ENCODE data around the gene RTN4R. TPM values are rescaled to one million over a fixed set of nuclear protein-coding genes. Genes with fewer than 3 reads are reported as not detected.

RTN4R gene
- total and polyA plus RNA-seq, 9 of the 15 experiments (the other 6 are each of a cell fraction or from before 2014, with no cell fraction given) = 0.04 to 2.8 (median 1.4) TPM; not detected in 3

DNA sequence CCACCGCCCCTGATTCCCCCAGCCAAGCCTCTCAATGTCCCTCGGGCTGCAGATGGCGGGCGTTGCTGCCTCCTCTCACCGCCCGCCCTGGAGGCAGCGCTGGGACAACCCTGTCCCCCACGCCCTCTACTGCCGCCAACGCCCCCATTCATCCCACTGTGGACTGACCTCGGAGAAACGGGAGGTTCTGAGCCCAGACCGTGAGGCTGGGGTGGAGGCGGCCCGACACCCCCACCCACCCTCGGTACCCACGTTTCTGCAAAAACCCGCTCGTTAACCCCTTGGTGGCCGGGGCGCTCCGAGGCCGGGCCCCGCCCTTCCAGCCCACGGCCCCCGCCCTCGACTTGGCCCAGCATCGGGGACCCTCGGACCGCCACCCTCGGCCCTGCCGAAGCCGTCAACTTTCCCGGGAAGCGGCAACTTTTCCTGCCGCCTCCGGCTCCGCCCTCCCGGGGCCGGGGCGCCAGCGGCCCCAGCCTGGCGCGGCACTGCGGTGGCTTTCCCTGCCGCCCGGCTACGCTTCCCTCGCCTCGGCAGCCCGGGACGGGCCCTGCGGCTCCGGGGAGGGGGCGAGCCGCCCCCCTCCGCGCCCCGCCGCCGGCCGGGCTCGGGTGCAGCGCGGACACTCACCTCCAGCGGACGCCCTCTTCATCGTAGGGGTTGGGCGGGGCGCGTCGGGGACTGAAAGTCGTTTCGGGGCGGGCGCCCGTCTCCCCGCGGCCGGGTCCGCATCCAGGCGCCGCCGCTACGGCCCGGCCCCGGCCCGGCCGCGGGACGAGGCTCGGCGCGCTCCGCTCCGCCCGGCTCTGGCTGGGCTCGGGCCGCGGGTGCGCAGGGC lies 458 bp downstream of the RTN4R start (continued):
- TF ChIP-seq RREB1 (CRISPR knock-in tag; IDR thresholded peaks at IDR 0.05) = peak; percentile 90; the same call in 1 of the 2 replicates
- peak; percentile 94 for TF ChIP-seq CHD1 (IDR thresholded peaks at IDR 0.05; ENCODE audit: low read length)
- TF ChIP-seq KLF6 (CRISPR knock-in tag; IDR thresholded peaks at IDR 0.05; ENCODE audit: borderline replicate concordance) = no peak
- no peak; the same call in 1 of the 2 replicates for TF ChIP-seq NR1H2 (CRISPR knock-in tag; IDR thresholded peaks at IDR 0.05)
- TF ChIP-seq, protein P1, sequence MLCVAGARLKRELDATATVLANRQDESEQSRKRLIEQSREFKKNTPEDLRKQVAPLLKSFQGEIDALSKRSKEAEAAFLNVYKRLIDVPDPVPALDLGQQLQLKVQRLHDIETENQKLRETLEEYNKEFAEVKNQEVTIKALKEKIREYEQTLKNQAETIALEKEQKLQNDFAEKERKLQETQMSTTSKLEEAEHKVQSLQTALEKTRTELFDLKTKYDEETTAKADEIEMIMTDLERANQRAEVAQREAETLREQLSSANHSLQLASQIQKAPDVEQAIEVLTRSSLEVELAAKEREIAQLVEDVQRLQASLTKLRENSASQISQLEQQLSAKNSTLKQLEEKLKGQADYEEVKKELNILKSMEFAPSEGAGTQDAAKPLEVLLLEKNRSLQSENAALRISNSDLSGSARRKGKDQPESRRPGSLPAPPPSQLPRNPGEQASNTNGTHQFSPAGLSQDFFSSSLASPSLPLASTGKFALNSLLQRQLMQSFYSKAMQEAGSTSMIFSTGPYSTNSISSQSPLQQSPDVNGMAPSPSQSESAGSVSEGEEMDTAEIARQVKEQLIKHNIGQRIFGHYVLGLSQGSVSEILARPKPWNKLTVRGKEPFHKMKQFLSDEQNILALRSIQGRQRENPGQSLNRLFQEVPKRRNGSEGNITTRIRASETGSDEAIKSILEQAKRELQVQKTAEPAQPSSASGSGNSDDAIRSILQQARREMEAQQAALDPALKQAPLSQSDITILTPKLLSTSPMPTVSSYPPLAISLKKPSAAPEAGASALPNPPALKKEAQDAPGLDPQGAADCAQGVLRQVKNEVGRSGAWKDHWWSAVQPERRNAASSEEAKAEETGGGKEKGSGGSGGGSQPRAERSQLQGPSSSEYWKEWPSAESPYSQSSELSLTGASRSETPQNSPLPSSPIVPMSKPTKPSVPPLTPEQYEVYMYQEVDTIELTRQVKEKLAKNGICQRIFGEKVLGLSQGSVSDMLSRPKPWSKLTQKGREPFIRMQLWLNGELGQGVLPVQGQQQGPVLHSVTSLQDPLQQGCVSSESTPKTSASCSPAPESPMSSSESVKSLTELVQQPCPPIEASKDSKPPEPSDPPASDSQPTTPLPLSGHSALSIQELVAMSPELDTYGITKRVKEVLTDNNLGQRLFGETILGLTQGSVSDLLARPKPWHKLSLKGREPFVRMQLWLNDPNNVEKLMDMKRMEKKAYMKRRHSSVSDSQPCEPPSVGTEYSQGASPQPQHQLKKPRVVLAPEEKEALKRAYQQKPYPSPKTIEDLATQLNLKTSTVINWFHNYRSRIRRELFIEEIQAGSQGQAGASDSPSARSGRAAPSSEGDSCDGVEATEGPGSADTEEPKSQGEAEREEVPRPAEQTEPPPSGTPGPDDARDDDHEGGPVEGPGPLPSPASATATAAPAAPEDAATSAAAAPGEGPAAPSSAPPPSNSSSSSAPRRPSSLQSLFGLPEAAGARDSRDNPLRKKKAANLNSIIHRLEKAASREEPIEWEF (CRISPR knock-in tag; IDR thresholded peaks at IDR 0.05) = no peak
- TF ChIP-seq TAF15 (IDR thresholded peaks at IDR 0.05; ENCODE audit: low read depth, low read length) = no peak
- TF ChIP-seq YBX1 (IDR thresholded peaks at IDR 0.05) = no peak
- peak; percentile 52 for TF ChIP-seq PHF20 (IDR thresholded peaks at IDR 0.05; ENCODE audit: partially characterized antibody)
- TF ChIP-seq, protein P2, sequence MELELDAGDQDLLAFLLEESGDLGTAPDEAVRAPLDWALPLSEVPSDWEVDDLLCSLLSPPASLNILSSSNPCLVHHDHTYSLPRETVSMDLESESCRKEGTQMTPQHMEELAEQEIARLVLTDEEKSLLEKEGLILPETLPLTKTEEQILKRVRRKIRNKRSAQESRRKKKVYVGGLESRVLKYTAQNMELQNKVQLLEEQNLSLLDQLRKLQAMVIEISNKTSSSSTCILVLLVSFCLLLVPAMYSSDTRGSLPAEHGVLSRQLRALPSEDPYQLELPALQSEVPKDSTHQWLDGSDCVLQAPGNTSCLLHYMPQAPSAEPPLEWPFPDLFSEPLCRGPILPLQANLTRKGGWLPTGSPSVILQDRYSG (tag; conservative IDR thresholded peaks at IDR 0.05; ENCODE audit: low read depth) = no peak
- no peak for TF ChIP-seq ZNF212 (CRISPR knock-in tag; IDR thresholded peaks at IDR 0.05)
- TF ChIP-seq ASH1L (IDR thresholded peaks at IDR 0.05; ENCODE audit: borderline replicate concordance, low read depth, partially characterized antibody) = no peak
- no peak for TF ChIP-seq BACH1 (tag; IDR thresholded peaks at IDR 0.05)
- no peak for TF ChIP-seq ZNF583 (CRISPR knock-in tag; IDR thresholded peaks at IDR 0.05)
- no peak for TF ChIP-seq ZNF324 (CRISPR knock-in tag; IDR thresholded peaks at IDR 0.05)
- no peak for TF ChIP-seq ZNF830 (CRISPR knock-in tag; IDR thresholded peaks at IDR 0.05)
- no peak for TF ChIP-seq NR2C1 (IDR thresholded peaks at IDR 0.05)
- no peak for TF ChIP-seq NR2C1 (tag; IDR thresholded peaks at IDR 0.05)

Measured in K562 (cell line).